Esophagus muscularis mucosa (tissue), 4 donors: Measurements from ENCODE around the gene COL4A3. TPM values are rescaled to one million over a fixed set of nuclear protein-coding genes. Genes with fewer than 3 reads are reported as not detected.
A peak's percentile ranks its signal among the peaks of the same experiment; 100 is the strongest.

Experiments used
- DNase-seq: peaks from one replicate; pipeline ENCODE4 v3.0.0-alpha.2; 2017; ENCODE audit errors: extremely low spot score
- H3K27ac ChIP-seq, 4 donors: fragments of 200-600 bp; sonication (generic); replicated peaks in 1 of 4; 1 replicate in 3 of 4; 2 replicates in 1 of 4; pipeline ENCODE4 v1.5.1; 2016 to 2019; ENCODE audit warnings: mild to moderate bottlenecking in 1 of 4
- H3K27me3 ChIP-seq, 4 donors: fragments of 200-600 bp; sonication (generic); one replicate each; pipeline versions ENCODE4 v1.5.1 to v1.6.0; 2016 to 2019
- H3K36me3 ChIP-seq, 4 donors: fragments of 200-600 bp; sonication (generic); one replicate each; pipeline ENCODE4 v1.5.1; 2016 to 2019
- H3K4me1 ChIP-seq, 4 donors: fragments of 200-600 bp; sonication (generic); one replicate each; pipeline ENCODE4 v1.5.1; 2016 to 2019
- H3K4me3 ChIP-seq, 4 donors: fragments of 200-600 bp; sonication (generic); 1 replicate in 2 of 4; 2 replicates in 2 of 4; pipeline ENCODE4 v1.5.1; 2016 to 2019; ENCODE audit warnings: mild to moderate bottlenecking in 4 of 4, moderate library complexity in 1 of 4
- H3K9me3 ChIP-seq, 4 donors: fragments of 200-600 bp; sonication (generic); 1 replicate in 3 of 4; 2 replicates in 1 of 4; pipeline ENCODE4 v1.5.1; 2016 to 2019
- EP300 ChIP-seq: sonication (generic); formaldehyde crosslinking; IDR thresholded peaks from one replicate; pipeline ENCODE4 v1.6.1; 2017; ENCODE audit warnings: antibody characterized with exemption
- POLR2A ChIP-seq: fragments of 450-650 bp; IDR thresholded peaks from one replicate; pipeline ENCODE4 v1.6.1; 2017; ENCODE audit warnings: antibody characterized with exemption, moderate library complexity, mild to moderate bottlenecking, low read depth
- POLR2AphosphoS5 ChIP-seq, 2 donors: sonication (generic); formaldehyde crosslinking; IDR thresholded peaks; one replicate each; pipeline ENCODE4 v1.6.1; 2017; ENCODE audit warnings: antibody characterized with exemption in 2 of 2
- WGBS: methylation state at CpG from one replicate; pipeline ENCODE4 v1.1.5; 2018; 5-methylcytosine and 5-hydroxymethylcytosine counted together
- intact Hi-C: fragments of 100-400 bp; cut with DNase I; formaldehyde crosslinking; loops from one replicate; pipeline ENCODE4 v1.15.1; 2023
- total RNA-seq, 4 donors: library from RNA; depleted of rRNA; stranded (reverse); fragments of >200 nt; gene quantifications; one replicate each; pipeline versions ENCODE4 v1.1.0 to v1.2.1, GENCODE V29; 2016
- TF ChIP-seq, protein P1 (sequence below), 3 experiments: fragments of 200-600 bp in 2 of 3; fragments of 450-650 bp in 1 of 3; sonication (generic) in 2 of 3; IDR thresholded peaks; one replicate each; pipeline ENCODE4 v1.5.1; 2017 to 2019; ENCODE audit warnings: antibody characterized with exemption in 3 of 3, mild to moderate bottlenecking in 2 of 3, moderate library complexity in 1 of 3

COL4A3 gene
- total RNA-seq, 4 donors from 2014 or later: 1.9 to 10.8 (median 4.3) TPM

DNA sequence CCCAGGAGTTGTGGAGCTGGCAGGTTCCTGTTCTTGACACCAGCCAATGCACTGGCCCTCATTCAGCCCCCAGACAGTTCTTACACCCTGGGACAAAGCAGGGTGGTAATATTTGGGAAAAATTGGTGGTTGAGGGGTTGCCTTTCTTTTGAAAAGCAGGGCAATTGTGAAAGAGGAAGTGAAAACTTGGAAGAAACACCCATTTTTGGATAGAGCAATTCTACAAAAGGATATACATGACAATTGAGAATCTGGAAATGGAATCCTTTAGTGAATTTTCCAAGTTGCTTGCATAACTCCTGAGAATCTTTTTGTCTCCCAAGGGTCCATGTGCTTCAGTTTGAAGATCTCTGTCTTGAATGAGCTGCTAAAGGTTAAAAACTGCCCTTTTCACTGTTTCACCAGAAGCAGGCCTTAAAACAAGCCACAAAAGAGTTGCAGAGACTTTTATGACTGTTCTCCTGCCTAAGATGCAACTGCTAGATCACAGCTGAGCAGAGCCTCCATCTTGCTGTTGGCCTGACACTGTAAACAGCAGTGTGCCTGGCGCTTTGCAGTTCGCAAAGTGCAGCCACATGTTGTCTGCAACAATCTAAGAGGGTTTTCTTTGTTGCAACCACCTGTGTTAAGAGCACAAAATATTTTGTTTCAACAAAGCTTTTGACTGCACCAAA lies 12.2 kb upstream of the COL4A3 start:
- Histone ChIP-seq H3K36me3 (no peaks in the 10 kb centered on the region), H3K4me1 (no peaks in the 10 kb centered on the region), H3K27ac (peak overlapping the region in 2 of 4 donors; percentile 29 to 40), H3K9me3 (no peaks in the 10 kb centered on the region), H3K4me3 (no peak overlapping the region), H3K27me3 (no peaks in the 10 kb centered on the region)
- TF ChIP-seq, protein P1, sequence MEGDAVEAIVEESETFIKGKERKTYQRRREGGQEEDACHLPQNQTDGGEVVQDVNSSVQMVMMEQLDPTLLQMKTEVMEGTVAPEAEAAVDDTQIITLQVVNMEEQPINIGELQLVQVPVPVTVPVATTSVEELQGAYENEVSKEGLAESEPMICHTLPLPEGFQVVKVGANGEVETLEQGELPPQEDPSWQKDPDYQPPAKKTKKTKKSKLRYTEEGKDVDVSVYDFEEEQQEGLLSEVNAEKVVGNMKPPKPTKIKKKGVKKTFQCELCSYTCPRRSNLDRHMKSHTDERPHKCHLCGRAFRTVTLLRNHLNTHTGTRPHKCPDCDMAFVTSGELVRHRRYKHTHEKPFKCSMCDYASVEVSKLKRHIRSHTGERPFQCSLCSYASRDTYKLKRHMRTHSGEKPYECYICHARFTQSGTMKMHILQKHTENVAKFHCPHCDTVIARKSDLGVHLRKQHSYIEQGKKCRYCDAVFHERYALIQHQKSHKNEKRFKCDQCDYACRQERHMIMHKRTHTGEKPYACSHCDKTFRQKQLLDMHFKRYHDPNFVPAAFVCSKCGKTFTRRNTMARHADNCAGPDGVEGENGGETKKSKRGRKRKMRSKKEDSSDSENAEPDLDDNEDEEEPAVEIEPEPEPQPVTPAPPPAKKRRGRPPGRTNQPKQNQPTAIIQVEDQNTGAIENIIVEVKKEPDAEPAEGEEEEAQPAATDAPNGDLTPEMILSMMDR (IDR thresholded peaks at IDR 0.05): no peak
- TF ChIP-seq EP300 (no peak), POLR2AphosphoS5 (IDR thresholded peaks at IDR 0.05) (no peak), POLR2A (no peak)
- 100% methylated on average over 2 of the region's 2 CpGs for WGBS
- no peak for DNase-seq
- intact Hi-C loops: no loop called here

- 89% methylated on average over 4 of the region's 4 CpGs for WGBS
- Histone ChIP-seq H3K27ac (peak overlapping the region in 3 of 4 donors; percentile 0 to 40 (median 29)), H3K4me3 (no peak overlapping the region), H3K36me3 (no peaks in the 10 kb centered on the region), H3K27me3 (no peaks in the 10 kb centered on the region), H3K9me3 (no peaks in the 10 kb centered on the region), H3K4me1 (no peaks in the 10 kb centered on the region)
- no peak for TF ChIP-seq EP300
- TF ChIP-seq, protein P1 (IDR thresholded peaks at IDR 0.05): no peak
- TF ChIP-seq POLR2A: no peak
- peak; percentile 29 for DNase-seq
- intact Hi-C loops: no loop called here
Measured at GRCh38 chr2:227153307-227153706, 11.1 kb upstream of the COL4A3 start.

- Histone ChIP-seq H3K27ac (peak overlapping the region in 2 of 4 donors; percentile 0 to 29), H3K36me3 (no peaks in the 10 kb centered on the region), H3K9me3 (no peaks in the 10 kb centered on the region), H3K4me1 (no peaks in the 10 kb centered on the region), H3K4me3 (no peak overlapping the region), H3K27me3 (peaks cover 0 to under 1% (median 0%) of the 10 kb centered on the region in 4 donors)
- 65% methylated on average over 4 of the region's 4 CpGs for WGBS
- intact Hi-C loops: no loop called here
- TF ChIP-seq EP300: no peak
- TF ChIP-seq POLR2A: no peak
- TF ChIP-seq, protein P1 (IDR thresholded peaks at IDR 0.05): no peak
- no peak for TF ChIP-seq POLR2AphosphoS5 (IDR thresholded peaks at IDR 0.05)
- DNase-seq: peak; percentile 80
Measured at GRCh38 chr2:227153758-227154486, 10.5 kb upstream of the COL4A3 start.

GRCh38 chr2:227154986-227155774 lies 9.2 kb upstream of the COL4A3 start:
- Histone ChIP-seq H3K27me3 (peaks cover 0 to 12% (median 0%) of the 10 kb centered on the region in 4 donors), H3K4me3 (no peak overlapping the region), H3K4me1 (no peaks in the 10 kb centered on the region), H3K9me3 (no peaks in the 10 kb centered on the region), H3K27ac (no peak overlapping the region), H3K36me3 (no peaks in the 10 kb centered on the region)
- WGBS: 64% methylated on average over 6 of the region's 6 CpGs
- TF ChIP-seq POLR2A: no peak
- peak; percentile 90 for DNase-seq
- intact Hi-C loops: no loop called here

GRCh38 chr2:227160164-227160563 lies 4.3 kb upstream of the COL4A3 start:
- no peak for TF ChIP-seq EP300
- TF ChIP-seq POLR2A: no peak
- TF ChIP-seq, protein P1 (IDR thresholded peaks at IDR 0.05): no peak
- no peak for TF ChIP-seq POLR2AphosphoS5 (IDR thresholded peaks at IDR 0.05)
- DNase-seq: no peak
- Histone ChIP-seq H3K27me3 (peaks cover 0 to 57% (median 14%) of the 10 kb centered on the region in 4 donors), H3K4me3 (no peak overlapping the region), H3K27ac (no peak overlapping the region), H3K36me3 (no peaks in the 10 kb centered on the region), H3K4me1 (peaks cover 14 to 21% (median 19%) of the 10 kb centered on the region in 4 donors), H3K9me3 (no peaks in the 10 kb centered on the region)
- intact Hi-C loops: no loop called here
- 30% methylated on average over 2 of the region's 2 CpGs for WGBS
